SJCRH30 (cell line): ENCODE measurements around the gene FOXO3. TPM values are rescaled to one million over a fixed set of nuclear protein-coding genes. Genes with fewer than 3 reads are reported as not detected.

Experiments
- DNase-seq, 2 experiments: peaks; one replicate each; pipeline ENCODE4 v3.0.0-alpha.2; 2015 to 2020
- H3K27ac ChIP-seq: fragments of 250-450 bp; sonication (Bioruptor Pico); 2 replicates; pipeline ENCODE4 v1.5.1; 2020; ENCODE audit warnings: mild to moderate bottlenecking, moderate library complexity
- H3K27me3 ChIP-seq: fragments of 250-450 bp; sonication (Bioruptor Pico); 2 replicates; pipeline ENCODE4 v1.5.1; 2020; ENCODE audit warnings: mild to moderate bottlenecking, moderate library complexity
- H3K36me3 ChIP-seq: fragments of 250-450 bp; sonication (Bioruptor Pico); 2 replicates; pipeline ENCODE4 v1.5.1; 2020; ENCODE audit warnings: mild to moderate bottlenecking, moderate library complexity
- H3K4me1 ChIP-seq: fragments of 250-450 bp; sonication (Bioruptor Pico); 2 replicates; pipeline ENCODE4 v1.5.1; 2020; ENCODE audit warnings: mild to moderate bottlenecking, moderate library complexity
- H3K4me3 ChIP-seq: fragments of 250-450 bp; sonication (Bioruptor Pico); 2 replicates; pipeline ENCODE4 v1.5.1; 2020; ENCODE audit warnings: mild to moderate bottlenecking, moderate library complexity
- H3K9me3 ChIP-seq: fragments of 250-450 bp; sonication (Bioruptor Pico); replicated peaks from 2 replicates; pipeline ENCODE4 v1.5.1; 2020; ENCODE audit warnings: mild to moderate bottlenecking, moderate library complexity
- total RNA-seq: library from RNA; depleted of rRNA; stranded (reverse); fragments of >200 nt; shearing (Covaris generic); gene quantifications from 2 replicates; pipeline ENCODE4 v1.2.3, GENCODE V29; 2014

FOXO3 gene
- total RNA-seq, 1 experiment from 2014 or later = 35.0 TPM

- peaks cover 72% of the 10 kb centered on the region for H3K4me1 ChIP-seq
- peak overlapping the region; percentile 11 for H3K4me3 ChIP-seq
- H3K36me3 ChIP-seq = no peaks in the 10 kb centered on the region
- peak; percentile 91 to 97 for DNase-seq
- no peaks in the 10 kb centered on the region for H3K27me3 ChIP-seq
- peak overlapping the region; percentile 82 for H3K27ac ChIP-seq
- H3K9me3 ChIP-seq = no peaks in the 10 kb centered on the region
Observed at GRCh38 chr6:108592371-108593337, 31.9 kb downstream of the FOXO3 start.

DNA sequence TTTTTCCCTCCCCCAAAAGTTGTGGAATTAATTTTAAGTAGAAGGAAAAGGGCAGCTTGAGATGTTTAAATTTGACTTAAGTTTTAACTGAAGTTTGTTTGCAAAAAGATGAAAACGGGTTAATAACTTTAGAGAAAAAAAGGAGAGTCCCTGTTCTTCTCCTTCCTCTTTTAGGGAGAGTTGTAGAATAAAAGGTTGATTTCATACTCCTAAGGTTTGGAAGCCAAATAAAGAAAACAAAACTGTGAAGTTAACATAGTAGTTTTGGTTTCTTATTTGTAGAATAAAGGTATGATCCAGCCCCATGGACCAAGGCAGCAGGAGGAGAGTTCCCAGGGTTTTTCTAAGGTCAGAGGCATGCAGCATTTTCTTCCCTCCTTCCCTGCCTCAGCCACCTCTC lies 33.4 kb downstream of the FOXO3 start:
- no peaks in the 10 kb centered on the region for H3K36me3 ChIP-seq
- no peak overlapping the region for H3K27ac ChIP-seq
- H3K4me3 ChIP-seq = no peak overlapping the region
- H3K4me1 ChIP-seq = peaks cover 72% of the 10 kb centered on the region
- DNase-seq = no peak
- H3K27me3 ChIP-seq = no peaks in the 10 kb centered on the region
- no peaks in the 10 kb centered on the region for H3K9me3 ChIP-seq

GRCh38 chr6:108594640-108595039 lies 33.9 kb downstream of the FOXO3 start:
- DNase-seq = no peak
- no peak overlapping the region for H3K27ac ChIP-seq
- peaks cover 69% of the 10 kb centered on the region for H3K4me1 ChIP-seq

DNA sequence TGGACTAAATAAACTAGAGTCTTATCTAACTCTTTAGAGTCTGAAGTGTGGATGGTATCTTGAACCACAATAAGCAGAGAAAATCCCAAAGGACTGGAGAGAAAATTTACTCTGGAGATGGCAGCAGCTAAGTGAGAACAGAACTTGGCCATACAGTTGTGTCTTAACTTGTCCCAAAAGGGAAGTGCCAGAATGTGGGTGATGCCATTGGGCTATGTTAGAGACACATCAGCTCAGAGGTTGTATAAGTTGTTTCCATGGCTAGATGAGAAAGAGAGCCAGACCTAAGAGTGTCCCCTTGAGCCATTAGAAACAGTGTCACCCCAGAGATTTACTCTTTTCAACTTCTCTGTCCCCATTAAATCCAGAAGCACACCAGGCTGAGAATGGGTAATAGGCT lies 36.2 kb downstream of the FOXO3 start:
- H3K9me3 ChIP-seq = no peaks in the 10 kb centered on the region
- no peak for DNase-seq
- H3K27me3 ChIP-seq = no peaks in the 10 kb centered on the region
- peaks cover 46% of the 10 kb centered on the region for H3K4me1 ChIP-seq
- H3K4me3 ChIP-seq = no peak overlapping the region
- no peak overlapping the region for H3K27ac ChIP-seq
- no peaks in the 10 kb centered on the region for H3K36me3 ChIP-seq

More at GRCh38 chr6:108594640-108595039, 33.9 kb downstream of the FOXO3 start:
- no peaks in the 10 kb centered on the region for H3K9me3 ChIP-seq
- no peak overlapping the region for H3K4me3 ChIP-seq
- no peaks in the 10 kb centered on the region for H3K36me3 ChIP-seq
- H3K27me3 ChIP-seq = no peaks in the 10 kb centered on the region

- no peak overlapping the region for H3K27ac ChIP-seq
- no peak for DNase-seq
Observed at GRCh38 chr6:108597572-108598304, 37.0 kb downstream of the FOXO3 start.

DNA sequence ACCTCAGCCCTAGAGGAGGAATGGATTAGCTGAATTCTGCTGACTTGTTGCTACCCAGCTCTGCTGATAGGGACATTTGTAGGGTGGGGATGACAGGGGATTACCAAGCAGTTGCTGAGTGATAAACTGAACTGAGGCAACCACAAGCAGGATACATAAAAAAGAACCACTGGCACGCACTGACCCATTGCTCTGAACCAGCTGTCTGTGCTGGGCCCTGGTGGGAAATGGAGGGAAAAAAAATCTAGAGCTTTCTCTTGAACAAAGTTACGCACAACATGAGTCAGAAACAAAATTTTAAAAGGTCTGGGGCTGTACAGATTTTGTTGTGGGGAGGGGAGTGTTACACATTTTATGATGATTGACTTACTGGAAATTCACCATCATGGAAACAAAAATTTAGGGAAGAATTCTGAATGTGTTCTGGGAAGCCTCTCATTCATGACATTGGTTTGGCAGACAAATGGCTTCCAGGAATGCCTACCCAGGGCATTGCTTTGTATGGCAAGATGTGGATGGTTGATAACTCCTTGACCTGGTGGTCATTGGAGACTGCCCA lies 37.7 kb downstream of the FOXO3 start:
- H3K27ac ChIP-seq = peak overlapping the region; percentile 20; the same call in 1 of the 2 replicates
- H3K4me3 ChIP-seq = no peak overlapping the region
- H3K36me3 ChIP-seq = no peaks in the 10 kb centered on the region
- no peaks in the 10 kb centered on the region for H3K27me3 ChIP-seq
- peaks cover 37% of the 10 kb centered on the region for H3K4me1 ChIP-seq
- DNase-seq = peak; percentile 47 to 70
- H3K9me3 ChIP-seq = no peaks in the 10 kb centered on the region

More at GRCh38 chr6:108597572-108598304, 37.0 kb downstream of the FOXO3 start:
- Histone ChIP-seq H3K27me3 (no peaks in the 10 kb centered on the region), H3K4me1 (peaks cover 41% of the 10 kb centered on the region), H3K36me3 (no peaks in the 10 kb centered on the region), H3K4me3 (no peak overlapping the region), H3K9me3 (no peaks in the 10 kb centered on the region)

GRCh38 chr6:108604156-108604555 lies 43.4 kb downstream of the FOXO3 start:
- no peak for DNase-seq
- H3K27ac ChIP-seq = no peak overlapping the region
- H3K9me3 ChIP-seq = no peaks in the 10 kb centered on the region
- H3K4me3 ChIP-seq = no peak overlapping the region
- peaks cover 10% of the 10 kb centered on the region for H3K4me1 ChIP-seq
- H3K36me3 ChIP-seq = no peaks in the 10 kb centered on the region
- no peaks in the 10 kb centered on the region for H3K27me3 ChIP-seq

DNA sequence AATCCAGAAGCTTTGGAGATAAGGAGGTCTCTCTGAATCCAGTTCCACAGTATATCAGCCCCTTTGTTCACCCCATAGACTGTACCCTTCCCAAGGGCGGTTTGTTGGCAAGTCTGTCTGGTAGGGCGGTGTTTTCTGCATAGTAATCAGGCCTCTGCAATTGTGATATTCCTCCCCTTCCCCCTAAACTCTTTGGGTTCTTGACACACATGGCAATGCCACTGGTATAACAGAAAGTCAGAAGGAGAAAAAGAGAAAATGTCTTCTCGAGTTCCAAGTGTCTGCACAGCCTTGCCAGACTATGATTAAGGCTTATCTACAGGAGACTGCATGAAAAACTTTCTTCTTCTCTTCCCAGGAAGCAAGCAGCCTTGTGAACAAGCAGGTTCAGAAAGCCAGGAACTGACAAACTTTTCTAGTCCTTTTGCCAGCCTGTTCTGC lies 45.6 kb downstream of the FOXO3 start:
- DNase-seq = no peak
- Histone ChIP-seq H3K4me1 (peaks cover 13% of the 10 kb centered on the region), H3K27me3 (no peaks in the 10 kb centered on the region), H3K9me3 (no peaks in the 10 kb centered on the region), H3K27ac (no peak overlapping the region), H3K36me3 (no peaks in the 10 kb centered on the region), H3K4me3 (no peak overlapping the region)

DNA sequence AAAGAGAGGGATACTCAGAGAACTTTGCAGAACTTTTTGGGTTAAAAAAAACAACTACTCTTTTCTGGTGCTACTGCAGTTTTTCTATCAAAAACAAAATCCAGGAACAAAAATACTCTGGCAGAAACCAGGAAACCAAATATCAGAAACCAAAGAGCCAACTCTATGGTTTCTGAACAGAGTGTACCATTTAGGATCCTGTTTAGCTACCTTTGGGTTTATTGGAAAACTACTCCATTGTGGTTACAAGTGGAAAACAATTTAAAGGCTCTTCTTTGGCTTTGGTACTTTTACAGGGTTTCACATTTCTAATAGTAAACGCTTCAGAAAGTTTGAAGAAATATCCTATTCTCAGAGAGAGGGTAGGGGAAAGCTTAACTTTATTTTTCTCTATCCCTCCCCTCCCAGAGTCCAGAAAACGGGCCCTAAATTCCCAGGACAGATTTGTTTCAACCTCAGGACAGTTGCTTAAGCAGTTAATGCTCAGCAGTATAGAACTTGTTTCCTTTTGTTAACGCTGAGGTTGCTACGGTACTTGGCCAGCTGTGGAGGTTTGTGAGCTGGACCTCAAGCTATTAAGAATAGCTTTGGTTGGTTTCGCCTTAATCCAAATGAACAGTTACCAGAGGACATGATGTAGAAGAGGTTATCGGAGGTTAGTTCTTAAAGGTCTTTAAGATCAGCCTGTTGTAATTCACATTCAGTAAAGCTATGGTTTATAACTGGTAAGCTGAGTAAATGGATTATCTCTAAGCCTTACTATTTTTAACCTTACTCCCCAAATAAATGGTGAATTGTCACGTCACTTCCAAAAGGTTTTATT lies 47.9 kb downstream of the FOXO3 start:
- DNase-seq = peak; percentile 26 to 57
- Histone ChIP-seq H3K27ac (peak overlapping the region; percentile 19; the same call in 1 of the 2 replicates), H3K27me3 (no peaks in the 10 kb centered on the region), H3K9me3 (no peaks in the 10 kb centered on the region), H3K36me3 (no peaks in the 10 kb centered on the region; the same call in 1 of the 2 replicates), H3K4me3 (no peak overlapping the region), H3K4me1 (peaks cover 13% of the 10 kb centered on the region)

DNA sequence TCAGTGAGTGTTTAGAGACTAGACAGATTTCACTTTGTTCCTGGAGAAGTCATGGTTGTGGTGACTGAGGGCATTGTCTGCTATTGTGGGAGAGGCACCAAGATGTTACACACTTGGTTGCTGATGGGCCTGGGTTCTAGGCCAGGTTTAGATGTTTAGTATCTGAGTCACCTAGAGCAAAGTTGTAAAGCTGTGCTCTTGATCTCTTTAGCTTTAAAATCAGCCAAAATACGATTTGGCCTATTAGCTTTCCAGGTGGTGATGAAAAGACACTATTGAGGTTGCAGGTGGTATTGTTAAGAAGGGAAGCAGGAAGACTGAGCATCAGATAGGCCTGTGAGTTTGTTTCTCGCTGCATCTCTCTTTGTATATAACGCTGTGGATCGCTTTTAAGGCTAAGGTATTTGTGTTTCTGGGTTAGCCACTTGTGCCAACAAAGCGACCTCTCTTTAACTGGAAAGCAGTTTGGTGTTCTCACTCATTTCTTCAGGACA lies 48.6 kb downstream of the FOXO3 start:
- no peaks in the 10 kb centered on the region for H3K9me3 ChIP-seq
- H3K27me3 ChIP-seq = no peaks in the 10 kb centered on the region
- H3K4me1 ChIP-seq = peaks cover 13% of the 10 kb centered on the region
- DNase-seq = peak in 1 of 2 experiments; percentile 47
- H3K4me3 ChIP-seq = no peak overlapping the region
- H3K36me3 ChIP-seq = no peaks in the 10 kb centered on the region; the same call in 1 of the 2 replicates
- H3K27ac ChIP-seq = peak overlapping the region; percentile 19; the same call in 1 of the 2 replicates

GRCh38 chr6:108610270-108610839 lies 49.6 kb downstream of the FOXO3 start:
- H3K36me3 ChIP-seq = no peaks in the 10 kb centered on the region; the same call in 1 of the 2 replicates
- no peak overlapping the region for H3K4me3 ChIP-seq
- peaks cover 13% of the 10 kb centered on the region for H3K4me1 ChIP-seq
- H3K27me3 ChIP-seq = no peaks in the 10 kb centered on the region
- H3K27ac ChIP-seq = no peak overlapping the region
- DNase-seq = no peak
- H3K9me3 ChIP-seq = no peaks in the 10 kb centered on the region

DNA sequence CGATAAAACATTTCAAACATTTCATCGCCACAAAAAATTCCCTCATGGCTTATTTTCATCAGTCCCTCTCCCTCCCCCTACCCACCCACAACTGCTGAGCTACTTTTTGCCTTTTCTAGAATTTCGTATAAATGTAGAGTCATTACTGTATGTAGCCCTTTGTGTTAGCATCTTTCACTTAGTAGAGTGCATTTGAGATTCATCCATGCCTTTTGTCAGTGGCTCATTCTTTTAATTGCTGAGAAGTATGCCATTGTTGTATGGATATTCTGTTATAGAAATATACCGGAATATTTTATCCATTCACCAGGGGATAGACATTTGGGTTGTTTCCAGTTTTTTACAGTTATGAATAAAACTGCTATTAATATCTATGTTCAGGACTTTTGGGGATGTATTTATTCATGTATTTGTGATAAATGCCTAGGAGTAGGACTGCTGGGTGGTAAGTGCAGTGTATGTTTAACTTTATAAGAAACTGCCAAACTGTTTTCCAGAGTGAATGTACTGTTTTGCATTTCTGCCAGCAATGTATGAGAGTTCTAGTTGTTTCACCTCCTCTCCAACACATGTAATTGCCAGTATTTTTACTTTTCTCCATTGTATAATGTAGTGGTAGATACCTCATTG lies 50.4 kb downstream of the FOXO3 start:
- peaks cover 13% of the 10 kb centered on the region for H3K4me1 ChIP-seq
- H3K9me3 ChIP-seq = no peaks in the 10 kb centered on the region
- no peaks in the 10 kb centered on the region; the same call in 1 of the 2 replicates for H3K36me3 ChIP-seq
- no peak overlapping the region for H3K4me3 ChIP-seq
- no peak for DNase-seq
- H3K27ac ChIP-seq = no peak overlapping the region
- no peaks in the 10 kb centered on the region for H3K27me3 ChIP-seq

DNA sequence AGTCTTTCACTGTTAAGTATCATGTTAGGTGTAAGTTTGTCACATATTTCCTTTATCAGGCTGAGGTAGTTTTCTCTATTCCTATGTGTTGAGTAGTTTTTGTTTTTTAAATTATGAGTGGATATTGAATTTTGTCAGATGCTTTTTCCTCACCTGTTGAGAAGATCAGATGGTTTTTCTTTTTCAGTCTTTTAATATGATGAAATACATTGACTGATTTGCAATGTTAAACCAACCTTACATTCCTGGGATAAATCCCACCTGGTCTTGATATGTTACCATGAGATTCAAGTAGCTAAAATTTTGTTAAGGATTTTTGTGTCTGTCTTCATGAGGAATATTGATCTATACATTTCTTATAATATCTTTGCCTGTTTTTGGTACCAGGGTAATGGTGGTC lies 52.1 kb downstream of the FOXO3 start:
- H3K27me3 ChIP-seq = no peaks in the 10 kb centered on the region
- no peak overlapping the region for H3K27ac ChIP-seq

More for the DNA sequence above, 52.1 kb downstream of the FOXO3 start:
- H3K4me1 ChIP-seq = peaks cover 13% of the 10 kb centered on the region
- H3K36me3 ChIP-seq = no peaks in the 10 kb centered on the region; the same call in 1 of the 2 replicates
- no peak for DNase-seq
- H3K9me3 ChIP-seq = no peaks in the 10 kb centered on the region
- H3K4me3 ChIP-seq = no peak overlapping the region
